ENCODE results near the gene CPVL. TPM values are rescaled to one million over a fixed set of nuclear protein-coding genes. Genes with fewer than 3 reads are reported as not detected.

Gene CPVL
- total and polyA plus RNA-seq, 2 experiments from 2014 or later: 31.9 to 37.8 TPM

DNA sequence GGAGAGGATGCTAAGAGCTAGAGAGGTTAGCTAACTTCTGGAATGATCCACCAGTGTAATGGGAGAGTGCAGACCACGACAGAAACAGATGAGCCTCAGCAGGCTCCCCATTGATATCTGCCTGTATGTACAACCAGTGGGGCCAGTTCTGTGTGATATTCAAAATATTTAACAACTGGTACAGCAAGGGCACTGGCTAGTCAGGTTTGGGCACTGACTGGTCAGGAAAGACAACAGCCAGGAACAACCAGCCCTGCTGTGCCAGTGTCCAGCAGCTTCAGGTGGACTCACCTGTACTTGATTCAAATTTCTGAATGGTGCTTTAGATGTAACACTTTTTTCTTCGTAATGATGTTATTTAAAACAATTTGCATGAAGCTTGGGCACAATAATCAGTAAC is 182.3 kb downstream of the CPVL start:
- H3K27me3 Mint-ChIP-seq (ENCODE audit: insufficient read depth, low read depth, poor library complexity): peaks cover 14% of the 10 kb centered on the region
- DNase-seq (ENCODE audit: low spot score): no peak
- Histone ChIP-seq H3K79me2 (replicated peaks; ENCODE audit: insufficient read depth) (no peaks in the 10 kb centered on the region), H3K27me3 (ENCODE audit: insufficient read depth) (peaks cover 19% of the 10 kb centered on the region), H3F3A (replicated peaks; ENCODE audit: low read depth) (0 out of 2 replicates have a peak, but pooled peaks cover 2% of the 10 kb centered on the region), H3K27ac (ENCODE audit: low read depth) (no peak overlapping the region), H3K4me2 (no peak overlapping the region), H3K4me3 (no peak overlapping the region), H3K4me1 (ENCODE audit: insufficient read depth) (peaks cover 14% of the 10 kb centered on the region), H2AFZ (no peak overlapping the region), H4K20me1 (replicated peaks; ENCODE audit: insufficient read depth) (no peaks in the 10 kb centered on the region; the same call in 1 of the 2 replicates), H3K9me2 (ENCODE audit: insufficient read depth) (0 out of 2 replicates have a peak, but pooled peaks cover 4% of the 10 kb centered on the region), H3K36me3 (ENCODE audit: insufficient read depth) (no peaks in the 10 kb centered on the region)
- H3K27ac Mint-ChIP-seq: no peak overlapping the region
- no peak overlapping the region for H3K4me3 Mint-ChIP-seq
- no peak for ATAC-seq
- H3K36me3 Mint-ChIP-seq (ENCODE audit: low read depth): no peaks in the 10 kb centered on the region
- TF ChIP-seq POLR2AphosphoS5 (IDR thresholded peaks at IDR 0.05; ENCODE audit: low read depth) (no peak), CREB1 (CRISPR knock-in tag; IDR thresholded peaks at IDR 0.05; ENCODE audit: low read depth) (no peak), ZNF114 (CRISPR knock-in tag; IDR thresholded peaks at IDR 0.05) (no peak), ZNF331 (CRISPR knock-in tag; IDR thresholded peaks at IDR 0.05; ENCODE audit: low read depth) (no peak), EZH2 (IDR thresholded peaks at IDR 0.05; ENCODE audit: low read depth, unreplicated experiment) (no peak), EZH2phosphoT487 (IDR thresholded peaks at IDR 0.05; ENCODE audit: unreplicated experiment) (no peak), JUNB (IDR thresholded peaks at IDR 0.05; ENCODE audit: unreplicated experiment) (no peak), STAT1 (IDR thresholded peaks at IDR 0.05; ENCODE audit: unreplicated experiment) (no peak), NANOG (IDR thresholded peaks at IDR 0.05; ENCODE audit: borderline replicate concordance) (no peak)
- TF ChIP-seq, protein P1, sequence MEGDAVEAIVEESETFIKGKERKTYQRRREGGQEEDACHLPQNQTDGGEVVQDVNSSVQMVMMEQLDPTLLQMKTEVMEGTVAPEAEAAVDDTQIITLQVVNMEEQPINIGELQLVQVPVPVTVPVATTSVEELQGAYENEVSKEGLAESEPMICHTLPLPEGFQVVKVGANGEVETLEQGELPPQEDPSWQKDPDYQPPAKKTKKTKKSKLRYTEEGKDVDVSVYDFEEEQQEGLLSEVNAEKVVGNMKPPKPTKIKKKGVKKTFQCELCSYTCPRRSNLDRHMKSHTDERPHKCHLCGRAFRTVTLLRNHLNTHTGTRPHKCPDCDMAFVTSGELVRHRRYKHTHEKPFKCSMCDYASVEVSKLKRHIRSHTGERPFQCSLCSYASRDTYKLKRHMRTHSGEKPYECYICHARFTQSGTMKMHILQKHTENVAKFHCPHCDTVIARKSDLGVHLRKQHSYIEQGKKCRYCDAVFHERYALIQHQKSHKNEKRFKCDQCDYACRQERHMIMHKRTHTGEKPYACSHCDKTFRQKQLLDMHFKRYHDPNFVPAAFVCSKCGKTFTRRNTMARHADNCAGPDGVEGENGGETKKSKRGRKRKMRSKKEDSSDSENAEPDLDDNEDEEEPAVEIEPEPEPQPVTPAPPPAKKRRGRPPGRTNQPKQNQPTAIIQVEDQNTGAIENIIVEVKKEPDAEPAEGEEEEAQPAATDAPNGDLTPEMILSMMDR (conservative IDR thresholded peaks at IDR 0.05; ENCODE audit: low read depth in 2 of 2): no peak
- TF ChIP-seq, protein P2, sequence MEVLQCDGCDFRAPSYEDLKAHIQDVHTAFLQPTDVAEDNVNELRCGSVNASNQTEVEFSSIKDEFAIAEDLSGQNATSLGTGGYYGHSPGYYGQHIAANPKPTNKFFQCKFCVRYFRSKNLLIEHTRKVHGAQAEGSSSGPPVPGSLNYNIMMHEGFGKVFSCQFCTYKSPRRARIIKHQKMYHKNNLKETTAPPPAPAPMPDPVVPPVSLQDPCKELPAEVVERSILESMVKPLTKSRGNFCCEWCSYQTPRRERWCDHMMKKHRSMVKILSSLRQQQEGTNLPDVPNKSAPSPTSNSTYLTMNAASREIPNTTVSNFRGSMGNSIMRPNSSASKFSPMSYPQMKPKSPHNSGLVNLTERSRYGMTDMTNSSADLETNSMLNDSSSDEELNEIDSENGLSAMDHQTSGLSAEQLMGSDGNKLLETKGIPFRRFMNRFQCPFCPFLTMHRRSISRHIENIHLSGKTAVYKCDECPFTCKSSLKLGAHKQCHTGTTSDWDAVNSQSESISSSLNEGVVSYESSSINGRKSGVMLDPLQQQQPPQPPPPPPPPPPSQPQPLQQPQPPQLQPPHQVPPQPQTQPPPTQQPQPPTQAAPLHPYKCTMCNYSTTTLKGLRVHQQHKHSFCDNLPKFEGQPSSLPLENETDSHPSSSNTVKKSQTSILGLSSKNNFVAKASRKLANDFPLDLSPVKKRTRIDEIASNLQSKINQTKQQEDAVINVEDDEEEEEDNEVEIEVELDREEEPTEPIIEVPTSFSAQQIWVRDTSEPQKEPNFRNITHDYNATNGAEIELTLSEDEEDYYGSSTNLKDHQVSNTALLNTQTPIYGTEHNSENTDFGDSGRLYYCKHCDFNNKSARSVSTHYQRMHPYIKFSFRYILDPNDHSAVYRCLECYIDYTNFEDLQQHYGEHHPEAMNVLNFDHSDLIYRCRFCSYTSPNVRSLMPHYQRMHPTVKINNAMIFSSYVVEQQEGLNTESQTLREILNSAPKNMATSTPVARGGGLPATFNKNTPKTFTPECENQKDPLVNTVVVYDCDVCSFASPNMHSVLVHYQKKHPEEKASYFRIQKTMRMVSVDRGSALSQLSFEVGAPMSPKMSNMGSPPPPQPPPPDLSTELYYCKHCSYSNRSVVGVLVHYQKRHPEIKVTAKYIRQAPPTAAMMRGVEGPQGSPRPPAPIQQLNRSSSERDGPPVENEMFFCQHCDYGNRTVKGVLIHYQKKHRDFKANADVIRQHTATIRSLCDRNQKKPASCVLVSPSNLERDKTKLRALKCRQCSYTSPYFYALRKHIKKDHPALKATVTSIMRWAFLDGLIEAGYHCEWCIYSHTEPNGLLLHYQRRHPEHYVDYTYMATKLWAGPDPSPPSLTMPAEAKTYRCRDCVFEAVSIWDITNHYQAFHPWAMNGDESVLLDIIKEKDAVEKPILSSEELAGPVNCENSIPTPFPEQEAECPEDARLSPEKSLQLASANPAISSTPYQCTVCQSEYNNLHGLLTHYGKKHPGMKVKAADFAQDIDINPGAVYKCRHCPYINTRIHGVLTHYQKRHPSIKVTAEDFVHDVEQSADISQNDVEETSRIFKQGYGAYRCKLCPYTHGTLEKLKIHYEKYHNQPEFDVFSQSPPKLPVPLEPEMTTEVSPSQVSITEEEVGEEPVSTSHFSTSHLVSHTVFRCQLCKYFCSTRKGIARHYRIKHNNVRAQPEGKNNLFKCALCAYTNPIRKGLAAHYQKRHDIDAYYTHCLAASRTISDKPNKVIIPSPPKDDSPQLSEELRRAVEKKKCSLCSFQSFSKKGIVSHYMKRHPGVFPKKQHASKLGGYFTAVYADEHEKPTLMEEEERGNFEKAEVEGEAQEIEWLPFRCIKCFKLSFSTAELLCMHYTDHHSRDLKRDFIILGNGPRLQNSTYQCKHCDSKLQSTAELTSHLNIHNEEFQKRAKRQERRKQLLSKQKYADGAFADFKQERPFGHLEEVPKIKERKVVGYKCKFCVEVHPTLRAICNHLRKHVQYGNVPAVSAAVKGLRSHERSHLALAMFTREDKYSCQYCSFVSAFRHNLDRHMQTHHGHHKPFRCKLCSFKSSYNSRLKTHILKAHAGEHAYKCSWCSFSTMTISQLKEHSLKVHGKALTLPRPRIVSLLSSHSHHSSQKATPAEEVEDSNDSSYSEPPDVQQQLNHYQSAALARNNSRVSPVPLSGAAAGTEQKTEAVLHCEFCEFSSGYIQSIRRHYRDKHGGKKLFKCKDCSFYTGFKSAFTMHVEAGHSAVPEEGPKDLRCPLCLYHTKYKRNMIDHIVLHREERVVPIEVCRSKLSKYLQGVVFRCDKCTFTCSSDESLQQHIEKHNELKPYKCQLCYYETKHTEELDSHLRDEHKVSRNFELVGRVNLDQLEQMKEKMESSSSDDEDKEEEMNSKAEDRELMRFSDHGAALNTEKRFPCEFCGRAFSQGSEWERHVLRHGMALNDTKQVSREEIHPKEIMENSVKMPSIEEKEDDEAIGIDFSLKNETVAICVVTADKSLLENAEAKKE (CRISPR knock-in tag; IDR thresholded peaks at IDR 0.05): no peak
- TF ChIP-seq, protein P3, sequence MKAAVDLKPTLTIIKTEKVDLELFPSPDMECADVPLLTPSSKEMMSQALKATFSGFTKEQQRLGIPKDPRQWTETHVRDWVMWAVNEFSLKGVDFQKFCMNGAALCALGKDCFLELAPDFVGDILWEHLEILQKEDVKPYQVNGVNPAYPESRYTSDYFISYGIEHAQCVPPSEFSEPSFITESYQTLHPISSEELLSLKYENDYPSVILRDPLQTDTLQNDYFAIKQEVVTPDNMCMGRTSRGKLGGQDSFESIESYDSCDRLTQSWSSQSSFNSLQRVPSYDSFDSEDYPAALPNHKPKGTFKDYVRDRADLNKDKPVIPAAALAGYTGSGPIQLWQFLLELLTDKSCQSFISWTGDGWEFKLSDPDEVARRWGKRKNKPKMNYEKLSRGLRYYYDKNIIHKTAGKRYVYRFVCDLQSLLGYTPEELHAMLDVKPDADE (IDR thresholded peaks at IDR 0.05): no peak
- TF ChIP-seq, protein P4, sequence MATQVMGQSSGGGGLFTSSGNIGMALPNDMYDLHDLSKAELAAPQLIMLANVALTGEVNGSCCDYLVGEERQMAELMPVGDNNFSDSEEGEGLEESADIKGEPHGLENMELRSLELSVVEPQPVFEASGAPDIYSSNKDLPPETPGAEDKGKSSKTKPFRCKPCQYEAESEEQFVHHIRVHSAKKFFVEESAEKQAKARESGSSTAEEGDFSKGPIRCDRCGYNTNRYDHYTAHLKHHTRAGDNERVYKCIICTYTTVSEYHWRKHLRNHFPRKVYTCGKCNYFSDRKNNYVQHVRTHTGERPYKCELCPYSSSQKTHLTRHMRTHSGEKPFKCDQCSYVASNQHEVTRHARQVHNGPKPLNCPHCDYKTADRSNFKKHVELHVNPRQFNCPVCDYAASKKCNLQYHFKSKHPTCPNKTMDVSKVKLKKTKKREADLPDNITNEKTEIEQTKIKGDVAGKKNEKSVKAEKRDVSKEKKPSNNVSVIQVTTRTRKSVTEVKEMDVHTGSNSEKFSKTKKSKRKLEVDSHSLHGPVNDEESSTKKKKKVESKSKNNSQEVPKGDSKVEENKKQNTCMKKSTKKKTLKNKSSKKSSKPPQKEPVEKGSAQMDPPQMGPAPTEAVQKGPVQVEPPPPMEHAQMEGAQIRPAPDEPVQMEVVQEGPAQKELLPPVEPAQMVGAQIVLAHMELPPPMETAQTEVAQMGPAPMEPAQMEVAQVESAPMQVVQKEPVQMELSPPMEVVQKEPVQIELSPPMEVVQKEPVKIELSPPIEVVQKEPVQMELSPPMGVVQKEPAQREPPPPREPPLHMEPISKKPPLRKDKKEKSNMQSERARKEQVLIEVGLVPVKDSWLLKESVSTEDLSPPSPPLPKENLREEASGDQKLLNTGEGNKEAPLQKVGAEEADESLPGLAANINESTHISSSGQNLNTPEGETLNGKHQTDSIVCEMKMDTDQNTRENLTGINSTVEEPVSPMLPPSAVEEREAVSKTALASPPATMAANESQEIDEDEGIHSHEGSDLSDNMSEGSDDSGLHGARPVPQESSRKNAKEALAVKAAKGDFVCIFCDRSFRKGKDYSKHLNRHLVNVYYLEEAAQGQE (IDR thresholded peaks at IDR 0.05; ENCODE audit: unreplicated experiment): no peak
- no peaks in the 10 kb centered on the region for H3K9me3 Mint-ChIP-seq
- H3K4me1 Mint-ChIP-seq: peaks cover 24% of the 10 kb centered on the region
